ENCODE results near the gene MALT1.

MALT1 gene

GRCh38 chr18:58654896-58655614, 16.2 kb upstream of the MALT1 start:
- TF ChIP-seq CTCF (IDR thresholded peaks at IDR 0.05; ENCODE audit: borderline replicate concordance, insufficient read depth, low read depth, low read length): no peak

DNA sequence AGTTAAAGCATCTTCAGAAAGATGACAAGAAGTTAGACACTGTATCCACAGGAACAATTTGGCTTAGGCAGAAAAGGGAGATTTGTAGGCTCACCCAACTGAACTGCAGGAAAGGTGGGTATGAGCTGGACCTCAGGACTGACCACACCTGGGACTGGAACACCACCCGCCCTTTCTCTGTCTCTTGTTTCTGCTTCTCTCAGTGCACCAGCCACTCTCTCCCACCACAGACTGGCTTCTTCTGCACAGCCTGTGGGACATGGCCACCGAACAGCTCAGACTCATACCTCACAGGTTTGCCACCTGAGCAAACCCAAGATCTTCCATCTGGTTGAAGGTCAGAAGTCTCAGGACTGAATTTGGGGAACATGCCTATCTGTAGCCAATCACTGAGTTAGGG, 14.2 kb upstream of the MALT1 start:
- no peak overlapping the region for H3K4me3 ChIP-seq (ENCODE audit: low read depth, low read length)
- TF ChIP-seq CTCF (IDR thresholded peaks at IDR 0.05; ENCODE audit: borderline replicate concordance, insufficient read depth, low read depth, low read length): no peak

More at GRCh38 chr18:58654896-58655614, 16.2 kb upstream of the MALT1 start:
- no peak overlapping the region for H3K4me3 ChIP-seq (ENCODE audit: low read depth, low read length)

GRCh38 chr18:58657494-58657893, 13.8 kb upstream of the MALT1 start:
- H3K4me3 ChIP-seq (ENCODE audit: low read depth, low read length): no peak overlapping the region
- no peak for TF ChIP-seq CTCF (IDR thresholded peaks at IDR 0.05; ENCODE audit: borderline replicate concordance, insufficient read depth, low read depth, low read length)

- no peak for TF ChIP-seq CTCF (IDR thresholded peaks at IDR 0.05; ENCODE audit: borderline replicate concordance, insufficient read depth, low read depth, low read length)
Observed at GRCh38 chr18:58659691-58660090, 11.6 kb upstream of the MALT1 start.

GRCh38 chr18:58660915-58661314, 10.3 kb upstream of the MALT1 start:
- H3K4me3 ChIP-seq (ENCODE audit: low read depth, low read length): no peak overlapping the region
- TF ChIP-seq CTCF (IDR thresholded peaks at IDR 0.05; ENCODE audit: borderline replicate concordance, insufficient read depth, low read depth, low read length): no peak

More at GRCh38 chr18:58659691-58660090, 11.6 kb upstream of the MALT1 start:
- peak overlapping the region; percentile 44 for H3K4me3 ChIP-seq (ENCODE audit: low read depth, low read length)

GRCh38 chr18:58661423-58661822, 9.8 kb upstream of the MALT1 start:
- no peak overlapping the region for H3K4me3 ChIP-seq (ENCODE audit: low read depth, low read length)
- no peak for TF ChIP-seq CTCF (IDR thresholded peaks at IDR 0.05; ENCODE audit: borderline replicate concordance, insufficient read depth, low read depth, low read length)

DNA sequence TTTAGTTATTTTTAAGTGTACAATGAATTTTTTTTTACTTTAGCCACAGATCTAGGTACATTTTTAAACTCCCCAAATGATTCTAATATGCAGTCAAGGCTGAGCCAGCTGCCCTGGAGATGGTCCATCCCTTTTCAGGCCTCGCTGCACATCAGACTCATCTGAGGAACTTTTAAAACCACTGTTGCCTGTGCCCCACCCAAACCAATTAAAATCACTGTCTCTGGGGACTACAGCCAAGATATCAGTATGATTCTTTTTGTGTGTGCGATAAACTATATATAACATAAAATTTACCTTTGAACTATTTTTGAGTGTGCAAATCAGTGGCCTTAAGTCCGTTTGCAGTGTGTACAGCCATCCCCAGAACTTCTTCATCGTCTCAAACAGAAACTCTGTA, 9.1 kb upstream of the MALT1 start:
- H3K4me3 ChIP-seq (ENCODE audit: low read depth, low read length): no peak overlapping the region
- no peak for TF ChIP-seq CTCF (IDR thresholded peaks at IDR 0.05; ENCODE audit: borderline replicate concordance, insufficient read depth, low read depth, low read length)
